GM21526 (cell line): Measurements from ENCODE around the gene LPAR5.
"Not testable (repeated sequence)": the region's sequence is repeated elsewhere in the genome, so short reads cannot be mapped to it uniquely, and the experiment has no call there.

Source experiments
- ATAC-seq: cut with Tn5 transposase; IDR thresholded peaks from one replicate; pipeline ENCODE4 v1.9.1; 2021; ENCODE audit warnings: moderate library complexity; ENCODE audit not compliant: unreplicated experiment, low FRiP score

Gene LPAR5

DNA sequence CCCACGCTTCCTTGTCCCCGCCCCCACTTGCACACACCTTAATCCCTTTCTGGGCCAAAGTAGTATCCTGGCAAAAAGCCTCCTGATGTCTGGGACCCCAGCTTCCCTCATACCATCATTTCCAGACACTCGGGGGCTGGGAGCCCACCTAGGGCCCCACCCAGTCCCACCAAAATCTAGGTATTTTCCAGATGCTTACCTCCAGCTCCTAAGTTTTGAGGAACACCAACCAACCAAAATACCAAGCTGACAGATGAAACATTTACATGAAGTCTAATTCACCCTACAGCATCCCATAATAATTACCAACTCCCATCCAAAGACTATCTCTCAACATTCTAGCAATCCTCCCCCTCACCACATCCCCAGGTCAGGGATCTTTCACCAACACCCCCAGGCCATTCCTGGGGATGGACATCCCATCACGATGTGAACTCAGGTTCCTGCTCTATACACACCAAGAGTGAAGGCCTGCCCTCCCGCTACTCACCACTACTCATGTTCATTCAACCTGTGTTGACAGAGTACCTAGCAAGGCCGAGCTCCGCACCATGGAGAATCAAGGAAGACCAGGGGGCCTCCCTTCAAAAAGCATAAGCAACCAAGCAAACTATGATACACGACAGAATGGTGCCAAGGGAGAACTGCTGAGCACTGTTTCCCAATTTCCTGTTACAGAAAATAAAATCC lies 27.0 kb downstream of the LPAR5 start:
- no peak for ATAC-seq

- ATAC-seq, result no peak
Measured at GRCh38 chr12:6607751-6608591, 27.8 kb downstream of the LPAR5 start.

GRCh38 chr12:6606331-6607131 lies 29.2 kb downstream of the LPAR5 start:
- no peak for ATAC-seq

GRCh38 chr12:6605421-6606330 lies 30.1 kb downstream of the LPAR5 start:
- ATAC-seq, result no peak

DNA sequence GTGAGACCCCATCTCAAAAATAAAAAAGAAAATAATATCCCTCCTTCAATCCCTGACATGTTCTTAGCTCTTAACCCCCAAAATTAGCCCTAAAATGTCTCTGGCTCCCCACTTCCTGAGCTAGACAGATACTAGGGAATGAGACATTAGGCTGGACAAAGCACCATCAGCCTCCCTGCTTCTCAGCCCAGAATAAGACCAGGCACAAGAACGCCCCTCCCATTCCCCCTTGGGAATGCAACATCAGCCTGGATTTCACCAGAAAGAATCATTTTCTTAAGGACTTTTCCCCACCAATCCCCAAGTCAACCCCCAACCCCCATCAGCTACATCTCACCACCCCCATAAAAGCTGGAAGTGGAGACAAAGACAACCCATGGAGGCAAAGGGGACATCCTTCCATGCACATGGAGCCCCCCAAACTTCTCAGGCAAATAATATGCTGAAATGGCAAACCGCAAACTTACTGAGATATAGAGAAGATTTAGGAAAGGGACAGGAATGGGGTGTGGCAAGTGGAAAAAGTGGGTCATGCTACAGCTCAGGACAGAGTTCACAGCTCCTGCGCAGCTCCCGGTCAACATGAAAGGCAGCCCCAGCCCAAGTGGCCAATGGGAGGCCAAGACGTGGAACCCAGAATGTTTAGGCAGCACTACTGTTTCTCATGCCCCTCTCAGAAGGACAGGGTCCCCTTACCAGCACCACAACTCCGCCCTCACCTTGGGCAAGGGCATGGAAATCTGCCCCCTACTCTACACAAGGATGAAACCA lies 31.3 kb downstream of the LPAR5 start:
- ATAC-seq, result no peak

GRCh38 chr12:6603095-6603567 lies 32.6 kb downstream of the LPAR5 start:
- ATAC-seq, result no peak

- no peak for ATAC-seq
Measured at GRCh38 chr12:6602526-6602925, 33.2 kb downstream of the LPAR5 start.

DNA sequence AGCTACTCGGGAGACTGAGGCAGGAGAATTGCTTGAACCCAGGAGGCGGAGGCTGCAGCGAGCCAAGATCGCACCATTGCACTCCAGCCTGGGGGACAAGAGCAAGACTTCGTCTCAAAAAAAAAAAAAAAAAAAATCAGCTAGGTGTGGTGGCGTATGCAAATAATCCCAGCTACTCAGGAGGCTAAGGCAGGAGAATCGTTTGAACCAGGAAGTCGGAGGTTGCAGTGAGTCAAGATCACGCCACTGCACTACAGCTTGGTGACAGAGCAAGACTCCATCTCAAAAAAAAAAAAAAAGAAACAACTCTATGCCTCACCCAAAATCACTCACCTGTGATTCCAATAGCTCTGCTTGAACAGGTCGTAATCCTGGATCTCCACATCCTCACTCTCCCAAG lies 40.1 kb downstream of the LPAR5 start:
- ATAC-seq, result not testable (repeated sequence)

DNA sequence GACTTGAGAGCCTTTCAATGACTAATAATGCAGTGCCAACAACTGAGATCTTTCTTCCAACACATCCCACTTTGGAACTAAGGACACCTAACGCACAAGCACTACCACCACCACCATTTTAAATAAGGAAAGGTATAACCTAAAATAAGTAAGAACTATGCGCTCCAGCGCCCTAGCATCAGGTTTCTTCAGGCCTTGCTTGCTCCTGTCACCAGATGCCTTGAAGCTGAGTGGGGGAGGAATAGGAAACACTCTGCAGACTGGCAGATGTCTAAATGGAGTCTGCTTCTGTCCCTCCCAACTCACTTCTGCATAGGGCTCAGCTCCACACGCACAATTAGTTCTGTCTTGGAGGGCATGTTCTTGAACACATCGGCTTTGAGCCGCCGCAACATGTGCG lies 43.7 kb downstream of the LPAR5 start:
- no peak for ATAC-seq

DNA sequence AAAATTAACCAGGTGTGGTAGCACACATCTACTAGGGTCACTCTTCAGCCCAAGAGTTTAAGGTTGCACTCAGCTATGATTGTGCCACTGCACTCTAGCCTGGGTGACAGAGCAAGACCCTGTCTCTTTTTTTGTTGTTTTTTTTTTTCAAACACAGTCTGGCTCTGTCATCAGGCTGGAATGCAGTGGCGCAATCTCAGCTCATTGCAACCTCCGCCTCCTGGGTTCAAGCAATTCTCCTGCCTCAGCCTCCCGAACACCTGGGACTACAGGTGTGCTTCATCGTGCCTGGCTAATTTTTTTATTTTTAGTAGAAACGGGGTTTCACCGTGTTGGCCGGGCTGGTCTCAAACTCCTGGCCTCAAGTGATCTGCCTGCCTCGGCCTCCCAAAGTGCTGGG lies 49.2 kb downstream of the LPAR5 start:
- not testable (repeated sequence) for ATAC-seq

GRCh38 chr12:6584293-6584692 lies 51.5 kb downstream of the LPAR5 start:
- no peak for ATAC-seq

- ATAC-seq, result no peak
Measured at GRCh38 chr12:6582959-6583358, 52.8 kb downstream of the LPAR5 start.

- ATAC-seq, result no peak
Measured at GRCh38 chr12:6582196-6582595, 53.6 kb downstream of the LPAR5 start.

GRCh38 chr12:6575648-6576047 lies 60.1 kb downstream of the LPAR5 start:
- no peak for ATAC-seq

DNA sequence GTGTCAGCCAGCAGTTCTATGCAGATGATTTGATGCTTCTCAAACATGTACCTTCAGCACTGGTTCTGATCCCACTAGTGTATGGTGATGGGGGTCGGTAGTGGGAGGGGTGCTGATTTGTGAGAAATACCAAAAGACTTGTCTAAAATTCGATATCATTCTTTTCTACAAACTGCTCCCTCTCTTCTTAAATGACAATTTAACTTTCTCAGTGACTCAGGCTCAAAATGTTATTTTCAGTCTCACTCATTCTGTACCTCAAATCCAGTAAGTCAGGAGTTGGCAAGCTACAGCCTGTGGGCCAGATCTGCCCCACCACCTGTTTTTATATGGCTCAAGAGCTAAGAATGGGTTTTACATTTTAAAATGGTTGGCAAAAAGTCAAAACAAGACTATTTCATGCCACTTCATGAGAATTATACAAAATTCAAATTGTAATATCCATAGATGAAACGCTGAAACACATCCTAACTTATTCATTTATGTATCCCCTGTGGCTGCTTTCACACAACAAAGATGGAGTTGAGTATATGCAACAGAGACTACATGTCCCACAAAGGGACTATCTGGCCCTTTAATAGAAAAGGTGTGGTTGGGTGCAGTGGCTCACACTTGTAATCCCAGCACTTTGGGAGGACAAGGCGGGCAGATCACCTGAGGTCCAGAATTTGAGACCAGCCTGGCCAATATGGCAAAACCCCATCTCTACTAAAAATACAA lies 61.0 kb downstream of the LPAR5 start:
- no peak for ATAC-seq

DNA sequence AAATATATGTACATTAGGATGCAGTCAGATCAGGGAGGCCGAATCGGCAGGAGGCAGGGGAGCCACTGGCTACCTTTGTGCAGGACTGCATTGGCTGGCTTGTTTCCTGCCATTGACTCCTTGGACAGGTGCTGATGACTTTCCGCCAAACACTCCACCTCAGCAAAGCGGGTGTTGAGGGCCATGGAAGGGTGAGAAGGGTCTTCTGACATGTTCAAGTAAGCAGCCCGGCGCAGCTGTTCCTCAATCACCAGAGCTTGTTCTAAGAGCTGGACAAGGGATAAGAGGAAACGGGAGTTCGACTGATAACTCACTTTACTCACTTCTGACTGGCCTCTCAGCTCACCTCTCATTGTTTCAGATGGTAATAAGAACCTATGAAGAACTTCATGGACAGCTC lies 62.8 kb downstream of the LPAR5 start:
- ATAC-seq, result no peak

- no peak for ATAC-seq
Measured at GRCh38 chr12:6570264-6570887, 65.4 kb downstream of the LPAR5 start.

DNA sequence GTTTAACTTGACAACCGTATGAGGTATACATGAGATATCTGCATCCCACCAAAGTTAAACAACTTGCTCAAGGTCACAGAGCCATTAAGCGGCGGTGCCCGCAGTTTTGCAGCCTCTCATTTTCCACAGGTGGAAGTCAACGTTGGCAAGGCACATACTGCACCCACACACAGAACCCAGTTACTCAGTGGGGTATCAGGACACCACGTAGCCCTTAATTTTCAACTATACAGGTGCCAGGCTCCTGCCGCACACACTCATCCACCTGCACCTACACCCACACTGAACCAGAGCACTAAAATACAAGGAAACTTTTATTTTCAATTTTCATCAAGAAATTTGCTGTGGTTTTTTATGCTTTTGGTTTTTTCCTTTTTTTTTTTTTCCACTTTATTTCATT lies 66.0 kb downstream of the LPAR5 start:
- no peak for ATAC-seq
